Measurements from ENCODE around the gene GAS2.

Gene GAS2

DNA sequence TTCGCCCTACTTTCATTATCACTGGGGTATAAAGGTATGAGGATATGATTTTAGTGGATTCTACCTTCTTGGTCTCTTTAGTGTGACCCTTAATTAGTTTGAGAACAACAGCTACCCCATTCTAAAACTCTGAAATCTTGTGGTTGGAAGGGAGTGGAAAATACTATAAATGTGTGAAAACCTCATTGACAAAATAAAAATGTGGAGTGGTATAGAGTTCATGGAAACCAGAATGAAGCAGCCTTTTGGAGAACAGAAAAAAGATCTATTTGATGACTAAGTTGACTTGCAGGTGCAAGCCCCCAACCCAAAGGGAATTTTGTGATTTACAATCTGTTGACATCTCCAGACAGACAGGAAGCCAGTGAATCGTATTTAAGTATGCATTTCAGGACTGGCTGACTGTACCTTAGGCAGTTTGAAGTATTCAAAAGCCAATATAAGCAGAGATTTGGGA, 75.8 kb downstream of the GAS2 start:
- Histone ChIP-seq H3K9ac (ENCODE audit: low read length) (no peak overlapping the region), H3K27me3 (replicated peaks; ENCODE audit: insufficient read depth, low read length) (no peaks in the 10 kb centered on the region), H2AFZ (ENCODE audit: low read length) (no peak overlapping the region), H3K27ac (ENCODE audit: low read length) (no peak overlapping the region), H3K79me2 (ENCODE audit: low read length) (no peaks in the 10 kb centered on the region), H3K9me3 (replicated peaks; ENCODE audit: insufficient read depth, low read length) (no peaks in the 10 kb centered on the region), H3F3A (ENCODE audit: insufficient read depth, low read length) (no peaks in the 10 kb centered on the region), H3K4me1 (ENCODE audit: low read length) (no peaks in the 10 kb centered on the region), H4K20me1 (ENCODE audit: insufficient read depth, low read length) (no peaks in the 10 kb centered on the region), H3K36me3 (replicated peaks; ENCODE audit: insufficient read depth, low read length) (no peaks in the 10 kb centered on the region), H3K9me2 (replicated peaks; ENCODE audit: insufficient read depth, low read length) (no peaks in the 10 kb centered on the region), H3K4me2 (ENCODE audit: low read depth, low read length) (no peak overlapping the region), H3K4me3 (ENCODE audit: low read length) (no peak overlapping the region)
- TF ChIP-seq EZH2 (optimal IDR thresholded peaks at IDR 0.05; ENCODE audit: low read depth, low read length) (no peak), EZH2phosphoT487 (IDR thresholded peaks at IDR 0.05; ENCODE audit: low read length) (no peak)
- TF ChIP-seq, protein P1, sequence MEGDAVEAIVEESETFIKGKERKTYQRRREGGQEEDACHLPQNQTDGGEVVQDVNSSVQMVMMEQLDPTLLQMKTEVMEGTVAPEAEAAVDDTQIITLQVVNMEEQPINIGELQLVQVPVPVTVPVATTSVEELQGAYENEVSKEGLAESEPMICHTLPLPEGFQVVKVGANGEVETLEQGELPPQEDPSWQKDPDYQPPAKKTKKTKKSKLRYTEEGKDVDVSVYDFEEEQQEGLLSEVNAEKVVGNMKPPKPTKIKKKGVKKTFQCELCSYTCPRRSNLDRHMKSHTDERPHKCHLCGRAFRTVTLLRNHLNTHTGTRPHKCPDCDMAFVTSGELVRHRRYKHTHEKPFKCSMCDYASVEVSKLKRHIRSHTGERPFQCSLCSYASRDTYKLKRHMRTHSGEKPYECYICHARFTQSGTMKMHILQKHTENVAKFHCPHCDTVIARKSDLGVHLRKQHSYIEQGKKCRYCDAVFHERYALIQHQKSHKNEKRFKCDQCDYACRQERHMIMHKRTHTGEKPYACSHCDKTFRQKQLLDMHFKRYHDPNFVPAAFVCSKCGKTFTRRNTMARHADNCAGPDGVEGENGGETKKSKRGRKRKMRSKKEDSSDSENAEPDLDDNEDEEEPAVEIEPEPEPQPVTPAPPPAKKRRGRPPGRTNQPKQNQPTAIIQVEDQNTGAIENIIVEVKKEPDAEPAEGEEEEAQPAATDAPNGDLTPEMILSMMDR (IDR thresholded peaks at IDR 0.05; ENCODE audit: low read length): no peak
- DNase-seq: no peak

DNA sequence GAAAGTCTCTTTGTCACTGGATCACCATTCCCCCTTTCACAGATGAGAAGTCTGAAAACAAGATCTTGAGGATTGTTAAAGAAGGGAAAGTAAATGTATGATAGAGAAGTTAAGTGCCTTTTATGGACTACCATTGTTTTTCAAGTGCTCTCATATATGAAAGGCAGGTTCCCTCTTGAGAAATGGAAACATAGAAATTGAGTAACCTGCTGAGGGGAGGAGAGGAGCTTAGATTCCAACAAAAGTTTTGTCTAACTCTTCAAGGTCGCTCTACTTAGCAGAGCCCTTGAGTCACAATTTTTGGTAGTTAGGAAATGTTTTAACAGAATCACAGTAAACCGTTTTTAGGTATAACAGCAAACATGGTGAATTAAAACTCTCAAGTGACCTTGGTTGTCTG, 83.1 kb downstream of the GAS2 start:
- Histone ChIP-seq H2AFZ (ENCODE audit: low read length) (no peak overlapping the region), H3K9me3 (replicated peaks; ENCODE audit: insufficient read depth, low read length) (no peaks in the 10 kb centered on the region), H3K36me3 (replicated peaks; ENCODE audit: insufficient read depth, low read length) (no peaks in the 10 kb centered on the region), H3K4me1 (ENCODE audit: low read length) (no peaks in the 10 kb centered on the region), H3K27me3 (replicated peaks; ENCODE audit: insufficient read depth, low read length) (no peaks in the 10 kb centered on the region), H4K20me1 (ENCODE audit: insufficient read depth, low read length) (no peaks in the 10 kb centered on the region), H3F3A (ENCODE audit: insufficient read depth, low read length) (no peaks in the 10 kb centered on the region), H3K4me2 (ENCODE audit: low read depth, low read length) (no peak overlapping the region), H3K9ac (ENCODE audit: low read length) (no peak overlapping the region), H3K79me2 (ENCODE audit: low read length) (no peaks in the 10 kb centered on the region), H3K4me3 (ENCODE audit: low read length) (no peak overlapping the region), H3K27ac (ENCODE audit: low read length) (no peak overlapping the region), H3K9me2 (replicated peaks; ENCODE audit: insufficient read depth, low read length) (no peaks in the 10 kb centered on the region)
- TF ChIP-seq, protein P1 (IDR thresholded peaks at IDR 0.05; ENCODE audit: low read length): no peak
- TF ChIP-seq EZH2 (optimal IDR thresholded peaks at IDR 0.05; ENCODE audit: low read depth, low read length) (no peak), EZH2phosphoT487 (IDR thresholded peaks at IDR 0.05; ENCODE audit: low read length) (no peak)
- no peak for DNase-seq

DNA sequence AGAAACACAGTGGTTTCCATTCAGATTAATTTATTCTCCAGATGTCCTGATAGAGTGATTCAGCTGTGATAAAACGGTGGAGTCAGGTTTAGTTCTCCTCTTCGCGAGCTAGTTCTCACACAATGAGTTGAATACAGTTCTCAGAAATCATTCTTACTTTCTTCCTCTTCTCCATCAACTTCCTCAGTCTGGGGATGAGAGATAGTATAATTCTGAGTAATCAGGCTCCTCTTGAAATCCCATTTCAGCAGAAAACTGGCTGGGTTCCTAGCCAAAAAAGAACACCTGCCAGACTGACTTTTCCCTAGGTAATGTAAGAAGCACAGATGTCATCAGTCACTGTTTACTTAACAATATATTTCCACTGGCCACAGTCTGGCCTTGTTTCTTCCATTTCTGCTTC, 86.5 kb downstream of the GAS2 start:
- H4K20me1 ChIP-seq (ENCODE audit: insufficient read depth, low read length): no peaks in the 10 kb centered on the region

More for the DNA sequence above, 86.5 kb downstream of the GAS2 start:
- Histone ChIP-seq H3K79me2 (ENCODE audit: low read length) (no peaks in the 10 kb centered on the region), H3K36me3 (replicated peaks; ENCODE audit: insufficient read depth, low read length) (no peaks in the 10 kb centered on the region), H3K9ac (ENCODE audit: low read length) (no peak overlapping the region), H3K4me1 (ENCODE audit: low read length) (0 out of 2 replicates have a peak, but pooled peaks cover 4% of the 10 kb centered on the region), H3K9me3 (replicated peaks; ENCODE audit: insufficient read depth, low read length) (no peaks in the 10 kb centered on the region), H3K4me3 (ENCODE audit: low read length) (no peak overlapping the region), H3K9me2 (replicated peaks; ENCODE audit: insufficient read depth, low read length) (no peaks in the 10 kb centered on the region), H3K27ac (ENCODE audit: low read length) (no peak overlapping the region), H3K4me2 (ENCODE audit: low read depth, low read length) (no peak overlapping the region), H3K27me3 (replicated peaks; ENCODE audit: insufficient read depth, low read length) (no peaks in the 10 kb centered on the region), H3F3A (ENCODE audit: insufficient read depth, low read length) (no peaks in the 10 kb centered on the region), H2AFZ (ENCODE audit: low read length) (no peak overlapping the region)
- DNase-seq: no peak
- no peak for TF ChIP-seq EZH2 (optimal IDR thresholded peaks at IDR 0.05; ENCODE audit: low read depth, low read length)
- TF ChIP-seq, protein P1 (IDR thresholded peaks at IDR 0.05; ENCODE audit: low read length): no peak
- no peak for TF ChIP-seq EZH2phosphoT487 (IDR thresholded peaks at IDR 0.05; ENCODE audit: low read length)
